ENCODE results near the gene RNU1-3.
"Not testable (repeated sequence)": the region's sequence is repeated elsewhere in the genome, so short reads cannot be mapped to it uniquely, and the experiment has no call there.

RNU1-3 gene

GRCh38 chr1:16677552-16678431, 11.0 kb upstream of the RNU1-3 start:
- H3K14ac ChIP-seq (ENCODE audit: low read length in 2 of 2): no peak overlapping the region
- no peaks in the 10 kb centered on the region for H3K4me1 ChIP-seq (ENCODE audit: control insufficient read depth, insufficient read depth, low read depth, low read length)
- H2BK120ac ChIP-seq (ENCODE audit: low read depth, low read length): no peak overlapping the region
- DNase-seq: peak; percentile 59
- H3K18ac ChIP-seq (ENCODE audit: low read depth in 1 of 2, low read length in 2 of 2): no peak overlapping the region
- H2AK5ac ChIP-seq (ENCODE audit: low read length, severe bottlenecking): no peak overlapping the region
- WGBS: 77% methylated on average over 31 of the region's 34 CpGs
- no peaks in the 10 kb centered on the region for H3K36me3 ChIP-seq (ENCODE audit: control insufficient read depth in 1 of 2, insufficient read depth in 2 of 2, low read depth in 1 of 2, low read length in 2 of 2)
- no peaks in the 10 kb centered on the region for H3K9me3 ChIP-seq (ENCODE audit: control insufficient read depth, low read length)
- no peak overlapping the region for H3K23ac ChIP-seq (ENCODE audit: low read length in 2 of 2)
- no peak overlapping the region for H3K4me3 ChIP-seq (ENCODE audit: insufficient read depth in 1 of 2, low read depth in 1 of 2, low read length in 2 of 2)
- no peak overlapping the region for H2BK12ac ChIP-seq (ENCODE audit: low read length in 2 of 2)
- H2AFZ ChIP-seq (ENCODE audit: low read depth, low read length): no peak overlapping the region
- H3K4ac ChIP-seq (ENCODE audit: low read depth in 1 of 2, low read length in 2 of 2): no peak overlapping the region
- no peak overlapping the region for H3K27ac ChIP-seq (ENCODE audit: low read length, poor library complexity, severe bottlenecking)
- no peak overlapping the region for H4K91ac ChIP-seq (ENCODE audit: low read length)
- H3K27me3 ChIP-seq (ENCODE audit: control insufficient read depth in 1 of 2, insufficient read depth in 1 of 2, low read length in 2 of 2): peaks cover 0 to 17% of the 10 kb centered on the region in 2 experiments
- H3K79me1 ChIP-seq (replicated peaks; ENCODE audit: low read length, poor library complexity, severe bottlenecking): no peaks in the 10 kb centered on the region
- no peak overlapping the region for H2BK15ac ChIP-seq (ENCODE audit: low read depth, poor library complexity, severe bottlenecking)
- no peak overlapping the region for H3K9ac ChIP-seq (ENCODE audit: low read length)
- no peak overlapping the region for H3K4me2 ChIP-seq (ENCODE audit: low read length, poor library complexity, severe bottlenecking)
- H4K8ac ChIP-seq (ENCODE audit: low read length): no peak overlapping the region
- no peak overlapping the region for H2BK5ac ChIP-seq (ENCODE audit: low read depth, low read length, poor library complexity, severe bottlenecking)

DNA sequence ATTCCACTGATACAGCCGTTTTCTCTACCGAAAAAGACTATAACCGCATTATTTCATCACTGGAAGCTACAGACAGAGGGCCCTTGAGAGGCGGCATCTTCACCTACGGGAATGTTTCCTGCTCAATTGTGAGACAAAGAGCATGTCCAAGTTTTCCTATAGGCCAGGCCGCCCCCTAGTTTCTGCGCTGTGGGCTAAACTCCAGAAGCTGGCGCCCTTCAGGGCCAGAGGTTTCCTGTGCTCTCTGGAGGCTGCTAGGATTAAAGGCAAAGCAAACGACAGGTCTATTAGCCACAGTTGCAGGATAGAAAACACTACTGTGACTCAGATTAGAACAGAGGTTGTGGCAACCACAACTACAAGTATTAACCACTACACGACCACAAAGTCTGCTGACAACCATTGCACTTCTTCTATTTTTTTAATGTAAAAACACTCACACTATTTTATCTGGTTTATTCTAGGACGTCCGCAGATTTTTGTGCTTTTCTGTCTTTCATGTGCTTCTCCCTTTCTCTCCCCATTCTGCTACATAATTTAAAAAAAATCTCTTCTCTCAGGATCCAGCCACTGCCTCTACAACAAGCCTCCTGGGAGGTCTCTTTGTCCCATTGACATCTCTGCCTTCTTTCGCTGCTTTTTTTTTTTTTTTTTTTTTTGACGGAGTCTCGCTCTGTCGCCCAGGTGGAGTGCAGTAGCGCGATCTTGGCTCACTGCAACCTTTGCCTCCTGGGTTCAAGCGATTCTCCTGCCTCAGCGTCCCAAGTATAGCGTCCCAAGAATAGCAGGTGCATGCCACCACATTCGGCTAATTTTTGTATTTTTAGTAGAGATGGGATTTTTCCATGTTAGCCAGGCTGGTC, 10.1 kb upstream of the RNU1-3 start:
- not testable (repeated sequence) for DNase-seq; H2BK12ac ChIP-seq (ENCODE audit: low read length in 2 of 2); H3K4ac ChIP-seq (ENCODE audit: low read depth in 1 of 2, low read length in 2 of 2); H3K79me1 ChIP-seq (replicated peaks; ENCODE audit: low read length, poor library complexity, severe bottlenecking); H2BK15ac ChIP-seq (ENCODE audit: low read depth, poor library complexity, severe bottlenecking); H3K4me3 ChIP-seq (ENCODE audit: insufficient read depth in 1 of 2, low read depth in 1 of 2, low read length in 2 of 2); H3K27ac ChIP-seq (ENCODE audit: low read length, poor library complexity, severe bottlenecking); H2AK5ac ChIP-seq (ENCODE audit: low read length, severe bottlenecking); H3K4me1 ChIP-seq (ENCODE audit: control insufficient read depth, insufficient read depth, low read depth, low read length); H4K91ac ChIP-seq (ENCODE audit: low read length); H2BK120ac ChIP-seq (ENCODE audit: low read depth, low read length); H3K36me3 ChIP-seq (ENCODE audit: control insufficient read depth in 1 of 2, insufficient read depth in 2 of 2, low read depth in 1 of 2, low read length in 2 of 2); H4K8ac ChIP-seq (ENCODE audit: low read length); H2AFZ ChIP-seq (ENCODE audit: low read depth, low read length); H3K9me3 ChIP-seq (ENCODE audit: control insufficient read depth, low read length); H3K23ac ChIP-seq (ENCODE audit: low read length in 2 of 2); H3K14ac ChIP-seq (ENCODE audit: low read length in 2 of 2); H2BK5ac ChIP-seq (ENCODE audit: low read depth, low read length, poor library complexity, severe bottlenecking); H3K9ac ChIP-seq (ENCODE audit: low read length); H3K4me2 ChIP-seq (ENCODE audit: low read length, poor library complexity, severe bottlenecking); H3K18ac ChIP-seq (ENCODE audit: low read depth in 1 of 2, low read length in 2 of 2)
- H3K27me3 ChIP-seq (ENCODE audit: control insufficient read depth in 1 of 2, insufficient read depth in 1 of 2, low read length in 2 of 2): peaks cover 0 to 17% of the 10 kb centered on the region in 2 experiments
- WGBS: 71% methylated on average over 20 of the region's 22 CpGs

GRCh38 chr1:16675118-16675510, 8.4 kb upstream of the RNU1-3 start:
- not testable (repeated sequence) for H3K23ac ChIP-seq (ENCODE audit: low read length in 2 of 2); H3K4me2 ChIP-seq (ENCODE audit: low read length, poor library complexity, severe bottlenecking); H2AK5ac ChIP-seq (ENCODE audit: low read length, severe bottlenecking); H3K9ac ChIP-seq (ENCODE audit: low read length); H3K9me3 ChIP-seq (ENCODE audit: control insufficient read depth, low read length); H3K4me1 ChIP-seq (ENCODE audit: control insufficient read depth, insufficient read depth, low read depth, low read length); DNase-seq; H2BK5ac ChIP-seq (ENCODE audit: low read depth, low read length, poor library complexity, severe bottlenecking); H3K18ac ChIP-seq (ENCODE audit: low read depth in 1 of 2, low read length in 2 of 2); H2BK12ac ChIP-seq (ENCODE audit: low read length in 2 of 2); H4K91ac ChIP-seq (ENCODE audit: low read length); H2BK15ac ChIP-seq (ENCODE audit: low read depth, poor library complexity, severe bottlenecking); H3K36me3 ChIP-seq (ENCODE audit: control insufficient read depth in 1 of 2, insufficient read depth in 2 of 2, low read depth in 1 of 2, low read length in 2 of 2); H3K4ac ChIP-seq (ENCODE audit: low read depth in 1 of 2, low read length in 2 of 2); H3K4me3 ChIP-seq (ENCODE audit: insufficient read depth in 1 of 2, low read depth in 1 of 2, low read length in 2 of 2); H3K79me1 ChIP-seq (replicated peaks; ENCODE audit: low read length, poor library complexity, severe bottlenecking); H3K14ac ChIP-seq (ENCODE audit: low read length in 2 of 2); H3K27ac ChIP-seq (ENCODE audit: low read length, poor library complexity, severe bottlenecking); H4K8ac ChIP-seq (ENCODE audit: low read length); H2AFZ ChIP-seq (ENCODE audit: low read depth, low read length); H2BK120ac ChIP-seq (ENCODE audit: low read depth, low read length)
- WGBS: no CpG with 5 or more reads among the region's 2 CpGs
- peaks cover 0 to 14% of the 10 kb centered on the region in 2 experiments for H3K27me3 ChIP-seq (ENCODE audit: control insufficient read depth in 1 of 2, insufficient read depth in 1 of 2, low read length in 2 of 2)

- H4K91ac ChIP-seq (ENCODE audit: low read length); H4K8ac ChIP-seq (ENCODE audit: low read length); H3K79me1 ChIP-seq (replicated peaks; ENCODE audit: low read length, poor library complexity, severe bottlenecking); H3K4me1 ChIP-seq (ENCODE audit: control insufficient read depth, insufficient read depth, low read depth, low read length); H2BK5ac ChIP-seq (ENCODE audit: low read depth, low read length, poor library complexity, severe bottlenecking); H3K27ac ChIP-seq (ENCODE audit: low read length, poor library complexity, severe bottlenecking); H3K4me3 ChIP-seq (ENCODE audit: insufficient read depth in 1 of 2, low read depth in 1 of 2, low read length in 2 of 2); H2AK5ac ChIP-seq (ENCODE audit: low read length, severe bottlenecking); DNase-seq; H2BK120ac ChIP-seq (ENCODE audit: low read depth, low read length); H2AFZ ChIP-seq (ENCODE audit: low read depth, low read length); H3K27me3 ChIP-seq (ENCODE audit: control insufficient read depth in 1 of 2, insufficient read depth in 1 of 2, low read length in 2 of 2); H3K14ac ChIP-seq (ENCODE audit: low read length in 2 of 2); H2BK12ac ChIP-seq (ENCODE audit: low read length in 2 of 2); H3K4ac ChIP-seq (ENCODE audit: low read depth in 1 of 2, low read length in 2 of 2); H3K23ac ChIP-seq (ENCODE audit: low read length in 2 of 2); H3K18ac ChIP-seq (ENCODE audit: low read depth in 1 of 2, low read length in 2 of 2); H3K9ac ChIP-seq (ENCODE audit: low read length); H3K4me2 ChIP-seq (ENCODE audit: low read length, poor library complexity, severe bottlenecking); H3K36me3 ChIP-seq (ENCODE audit: control insufficient read depth in 1 of 2, insufficient read depth in 2 of 2, low read depth in 1 of 2, low read length in 2 of 2); H2BK15ac ChIP-seq (ENCODE audit: low read depth, poor library complexity, severe bottlenecking); H3K9me3 ChIP-seq (ENCODE audit: control insufficient read depth, low read length): not testable (repeated sequence)
- WGBS: 0% methylated on average over 1 of the region's 5 CpGs
Measured at GRCh38 chr1:16673976-16674375, 7.2 kb upstream of the RNU1-3 start.

All from mesenchymal stem cell (in vitro differentiated cells and primary cell).